Fibroblast of lung (primary cell): ENCODE results near the gene ATOH8. TPM values are rescaled to one million over a fixed set of nuclear protein-coding genes. Genes with fewer than 3 reads are reported as not detected.

Experiments used
- DNase-seq, 2 donors: peaks; one replicate each; pipeline versions ENCODE4 v3.0.0 to v3.0.0-alpha.2; 2010; ENCODE audit warnings: low read depth in 2 of 2
- H2AFZ ChIP-seq: 2 replicates; pipeline ENCODE4 v1.5.1; 2012; ENCODE audit warnings: low read length, control low read depth, inconsistent platforms
- H3K27ac ChIP-seq: 2 replicates; pipeline ENCODE4 v1.5.1; 2011; ENCODE audit warnings: low read length, control low read depth; ENCODE audit not compliant: insufficient read depth
- H3K27me3 ChIP-seq: 2 replicates; pipeline ENCODE4 v1.5.1; 2011; ENCODE audit warnings: mild to moderate bottlenecking, low read length; ENCODE audit not compliant: control insufficient read depth, insufficient read depth
- H3K36me3 ChIP-seq: 2 replicates; pipeline ENCODE4 v1.5.1; 2011; ENCODE audit warnings: low read length; ENCODE audit not compliant: control insufficient read depth, insufficient read depth
- H3K4me1 ChIP-seq: 2 replicates; pipeline ENCODE4 v1.5.1; 2011; ENCODE audit warnings: low read length; ENCODE audit not compliant: control insufficient read depth, insufficient read depth; ENCODE audit errors: extremely low read depth
- H3K4me2 ChIP-seq: 2 replicates; pipeline ENCODE4 v1.5.1; 2011; ENCODE audit warnings: low read length, control low read depth; ENCODE audit not compliant: insufficient read depth; ENCODE audit errors: extremely low read depth
- H3K4me3 ChIP-seq, 4 experiments: fragments of 200-600 bp in 1 of 4; sonication (generic) in 1 of 4; replicated peaks in 1 of 4; 2 replicates each; pipeline ENCODE4 v1.5.1; 2011 to 2016; ENCODE audit warnings: low read length in 4 of 4, low read depth in 3 of 4, mild to moderate bottlenecking in 3 of 4, control low read depth in 2 of 4, inconsistent platforms in 1 of 4, mixed read lengths in 1 of 4; ENCODE audit not compliant: insufficient read depth in 1 of 4; ENCODE audit errors: control extremely low read depth in 1 of 4
- H3K79me2 ChIP-seq: 2 replicates; pipeline ENCODE4 v1.5.1; 2012; ENCODE audit warnings: mild to moderate bottlenecking, low read length, inconsistent platforms; ENCODE audit not compliant: control insufficient read depth, insufficient read depth
- H3K9ac ChIP-seq: 2 replicates; pipeline ENCODE4 v1.5.1; 2011; ENCODE audit warnings: mild to moderate bottlenecking, low read length, control low read depth; ENCODE audit not compliant: insufficient read depth
- H3K9me3 ChIP-seq: 2 replicates; pipeline ENCODE4 v1.5.1; 2012; ENCODE audit warnings: low read depth, low read length; ENCODE audit not compliant: control insufficient read depth, insufficient read depth
- H4K20me1 ChIP-seq: 2 replicates; pipeline ENCODE4 v1.5.1; 2011; ENCODE audit warnings: low read length; ENCODE audit not compliant: control insufficient read depth, insufficient read depth; ENCODE audit errors: extremely low read depth
- EZH2 ChIP-seq: IDR thresholded peaks from 2 replicates; pipeline ENCODE4 v1.5.1; 2012; ENCODE audit warnings: low read length, control low read depth, mild to moderate bottlenecking; ENCODE audit errors: missing control alignments
- polyA plus RNA-seq, 2 donors: library from polyadenylated mRNA; depleted of rRNA in 1 of 2; stranded (reverse) in 1 of 2; unstranded in 1 of 2; fragments of >200 nt; gene quantifications; 2 replicates each; pipeline ENCODE4 v1.2.1, GENCODE V29; 2011 to 2012; ENCODE audit warnings: missing spikeins in 1 of 2
- total RNA-seq: library from RNA; depleted of rRNA; stranded (reverse); fragments of >200 nt; gene quantifications from 2 replicates; pipeline ENCODE4 v1.2.1, GENCODE V29; 2014
- TF ChIP-seq, protein P1 (sequence below), 2 donors: IDR thresholded peaks in 1 of 2; conservative IDR thresholded peaks in 1 of 2; 1 replicate in 1 of 2; 2 replicates in 1 of 2; pipeline ENCODE4 v1.5.1; 2011 to 2012; ENCODE audit warnings: low read length in 2 of 2, control low read depth in 1 of 2, inconsistent platforms in 1 of 2, low read depth in 1 of 2, mild to moderate bottlenecking in 1 of 2

Gene ATOH8
- total and polyA plus RNA-seq, 2 donors (not counting 1 experiment from before 2014, with no cell fraction given): 5.6 to 19.2 TPM

DNA sequence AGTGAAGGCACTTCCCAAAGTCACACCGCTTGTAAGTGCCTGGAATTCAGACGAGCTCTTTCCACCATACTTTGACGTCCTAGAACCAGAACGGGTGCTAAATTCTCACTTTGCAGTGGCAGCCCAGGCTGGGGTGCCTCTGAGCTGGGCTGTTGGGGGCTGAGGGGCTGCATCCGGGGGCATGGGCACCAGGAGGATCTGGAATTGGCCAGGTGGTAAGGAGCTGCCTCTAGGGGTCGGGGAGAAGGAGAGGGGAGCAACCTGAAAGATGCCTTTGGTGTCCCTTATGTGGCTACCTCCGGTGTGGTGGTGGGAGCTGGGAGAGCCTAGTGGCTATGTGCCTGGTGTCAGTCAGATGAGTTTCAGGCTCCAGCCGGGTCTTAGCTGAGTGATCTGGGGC is 7.1 kb downstream of the ATOH8 start:
- no peaks in the 10 kb centered on the region for H3K9me3 ChIP-seq
- no peak overlapping the region for H3K27ac ChIP-seq
- peaks cover 61% of the 10 kb centered on the region for H3K79me2 ChIP-seq
- H3K9ac ChIP-seq: no peak overlapping the region
- peaks cover 10% of the 10 kb centered on the region for H3K36me3 ChIP-seq
- H3K27me3 ChIP-seq: no peaks in the 10 kb centered on the region
- TF ChIP-seq EZH2: no peak
- TF ChIP-seq, protein P1, sequence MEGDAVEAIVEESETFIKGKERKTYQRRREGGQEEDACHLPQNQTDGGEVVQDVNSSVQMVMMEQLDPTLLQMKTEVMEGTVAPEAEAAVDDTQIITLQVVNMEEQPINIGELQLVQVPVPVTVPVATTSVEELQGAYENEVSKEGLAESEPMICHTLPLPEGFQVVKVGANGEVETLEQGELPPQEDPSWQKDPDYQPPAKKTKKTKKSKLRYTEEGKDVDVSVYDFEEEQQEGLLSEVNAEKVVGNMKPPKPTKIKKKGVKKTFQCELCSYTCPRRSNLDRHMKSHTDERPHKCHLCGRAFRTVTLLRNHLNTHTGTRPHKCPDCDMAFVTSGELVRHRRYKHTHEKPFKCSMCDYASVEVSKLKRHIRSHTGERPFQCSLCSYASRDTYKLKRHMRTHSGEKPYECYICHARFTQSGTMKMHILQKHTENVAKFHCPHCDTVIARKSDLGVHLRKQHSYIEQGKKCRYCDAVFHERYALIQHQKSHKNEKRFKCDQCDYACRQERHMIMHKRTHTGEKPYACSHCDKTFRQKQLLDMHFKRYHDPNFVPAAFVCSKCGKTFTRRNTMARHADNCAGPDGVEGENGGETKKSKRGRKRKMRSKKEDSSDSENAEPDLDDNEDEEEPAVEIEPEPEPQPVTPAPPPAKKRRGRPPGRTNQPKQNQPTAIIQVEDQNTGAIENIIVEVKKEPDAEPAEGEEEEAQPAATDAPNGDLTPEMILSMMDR (conservative IDR thresholded peaks at IDR 0.05 in 1 of 2, IDR thresholded peaks at IDR 0.05 in 1 of 2; ENCODE audit: low read depth in 1 of 2, low read length in 2 of 2): no peak
- no peak overlapping the region for H2AFZ ChIP-seq
- no peaks in the 10 kb centered on the region for H4K20me1 ChIP-seq
- peaks cover 6% of the 10 kb centered on the region for H3K4me1 ChIP-seq
- H3K4me2 ChIP-seq: no peak overlapping the region
- no peak overlapping the region for H3K4me3 ChIP-seq
- DNase-seq: no peak

DNA sequence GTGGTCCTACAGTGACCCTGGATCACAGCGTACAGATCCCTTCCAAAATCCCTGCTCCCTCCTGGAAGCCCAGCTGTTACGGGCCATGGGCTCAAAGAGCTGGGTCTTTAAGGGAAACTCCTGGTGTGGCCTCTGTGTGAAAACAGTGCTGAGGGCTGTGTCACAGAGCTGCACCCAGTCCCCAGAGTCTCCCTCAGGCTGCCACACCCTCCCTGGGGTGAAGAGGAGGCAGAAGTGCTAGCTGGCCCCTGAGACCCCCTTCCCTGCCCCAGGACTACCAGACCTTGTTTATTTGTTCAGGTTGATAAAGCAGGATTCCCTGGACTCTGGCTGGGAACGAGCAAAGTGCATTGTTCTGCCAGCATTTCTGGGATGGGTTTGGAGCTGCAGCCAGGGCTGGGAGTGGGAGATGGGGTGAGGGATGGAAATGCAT is 7.7 kb downstream of the ATOH8 start:
- Histone ChIP-seq H3K79me2 (peaks cover 54% of the 10 kb centered on the region), H2AFZ (no peak overlapping the region), H3K9ac (no peak overlapping the region), H3K4me2 (no peak overlapping the region), H3K9me3 (no peaks in the 10 kb centered on the region), H3K27ac (no peak overlapping the region), H3K27me3 (no peaks in the 10 kb centered on the region), H4K20me1 (no peaks in the 10 kb centered on the region), H3K36me3 (peaks cover 11% of the 10 kb centered on the region), H3K4me3 (no peak overlapping the region), H3K4me1 (peaks cover 6% of the 10 kb centered on the region)
- DNase-seq: no peak
- TF ChIP-seq, protein P1 (conservative IDR thresholded peaks at IDR 0.05 in 1 of 2, IDR thresholded peaks at IDR 0.05 in 1 of 2; ENCODE audit: low read depth in 1 of 2, low read length in 2 of 2): no peak

DNA sequence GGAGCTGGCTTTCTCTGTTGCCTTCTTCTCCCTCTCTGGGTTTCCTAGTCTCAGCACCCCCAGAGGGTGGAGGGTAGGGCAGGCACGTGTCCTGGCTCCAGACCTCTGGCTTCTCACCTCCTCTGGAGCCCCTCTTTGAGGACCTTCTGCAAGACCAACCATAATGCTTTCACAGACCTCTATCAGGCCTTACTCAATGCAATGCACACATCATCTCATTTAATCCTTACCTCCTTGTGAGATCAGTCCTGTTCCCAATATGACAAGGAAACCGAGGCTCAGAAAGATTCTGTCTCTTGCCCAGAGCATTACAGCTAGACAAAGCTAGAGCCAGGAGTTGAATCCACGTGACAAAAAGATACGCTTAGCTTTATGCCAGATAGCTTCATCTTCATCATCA is 8.2 kb downstream of the ATOH8 start:
- Histone ChIP-seq H3K27ac (no peak overlapping the region), H3K27me3 (no peaks in the 10 kb centered on the region), H2AFZ (no peak overlapping the region), H3K9ac (no peak overlapping the region), H3K36me3 (peaks cover 11% of the 10 kb centered on the region), H3K4me3 (no peak overlapping the region), H4K20me1 (no peaks in the 10 kb centered on the region), H3K79me2 (peaks cover 50% of the 10 kb centered on the region), H3K4me1 (peaks cover 3% of the 10 kb centered on the region), H3K4me2 (no peak overlapping the region), H3K9me3 (no peaks in the 10 kb centered on the region)
- TF ChIP-seq, protein P1 (conservative IDR thresholded peaks at IDR 0.05 in 1 of 2, IDR thresholded peaks at IDR 0.05 in 1 of 2; ENCODE audit: low read depth in 1 of 2, low read length in 2 of 2): no peak
- TF ChIP-seq EZH2: no peak
- DNase-seq: no peak
